GM12891 (cell line): Measurements from ENCODE around the gene GLB1L3.

Source experiments
- POLR2A ChIP-seq: IDR thresholded peaks from 2 replicates; pipeline ENCODE4 v1.6.1; 2011; ENCODE audit warnings: low read depth, low read length, control low read depth
- POLR2AphosphoS5 ChIP-seq: IDR thresholded peaks from 2 replicates; pipeline ENCODE4 v1.6.1; 2011; ENCODE audit warnings: low read depth, low read length, control low read depth
- TAF1 ChIP-seq: IDR thresholded peaks from 2 replicates; pipeline ENCODE4 v1.6.1; 2011; ENCODE audit warnings: low read depth, low read length, control low read depth

DNA sequence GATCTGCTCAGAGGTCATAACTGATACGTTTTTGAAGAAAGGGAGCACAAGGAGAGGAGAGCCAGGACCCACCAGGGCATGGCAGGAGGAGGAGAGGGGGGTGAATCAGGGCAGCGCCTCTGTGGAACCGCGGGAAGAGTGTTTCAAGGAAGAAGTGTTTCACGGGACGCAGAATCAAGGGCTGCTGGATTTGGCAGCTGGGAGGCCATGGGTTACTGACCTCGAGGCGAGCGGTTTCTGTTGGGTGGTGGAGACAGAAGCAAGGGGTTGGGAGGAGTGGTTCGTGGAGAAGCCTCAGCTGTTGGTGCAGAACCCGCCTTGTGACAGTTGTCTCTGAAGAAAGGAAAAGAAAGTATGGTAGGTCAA is 38.6 kb upstream of the GLB1L3 start:
- TF ChIP-seq POLR2A (no peak), TAF1 (no peak), POLR2AphosphoS5 (no peak)
